ENCODE data around the gene AOC3. TPM values are rescaled to one million over a fixed set of nuclear protein-coding genes. Genes with fewer than 3 reads are reported as not detected.
"Not testable (repeated sequence)": the region's sequence is repeated elsewhere in the genome, so short reads cannot be mapped to it uniquely, and the experiment has no call there.

AOC3 gene
- polyA plus RNA-seq, 4 donors = 4.4 to 13.8 (median 6.6) TPM

- no peak for DNase-seq (ENCODE audit: low read depth in 4 of 4, low spot score in 3 of 4)
Observed at GRCh38 chr17:42844271-42844670, 6.7 kb upstream of the AOC3 start, which contains the start of gene AOC2. Gene AOC2, plus strand, starts transcription at chr17:42844580. Its CDS starts 47 bp downstream, at chr17:42844627.

DNA sequence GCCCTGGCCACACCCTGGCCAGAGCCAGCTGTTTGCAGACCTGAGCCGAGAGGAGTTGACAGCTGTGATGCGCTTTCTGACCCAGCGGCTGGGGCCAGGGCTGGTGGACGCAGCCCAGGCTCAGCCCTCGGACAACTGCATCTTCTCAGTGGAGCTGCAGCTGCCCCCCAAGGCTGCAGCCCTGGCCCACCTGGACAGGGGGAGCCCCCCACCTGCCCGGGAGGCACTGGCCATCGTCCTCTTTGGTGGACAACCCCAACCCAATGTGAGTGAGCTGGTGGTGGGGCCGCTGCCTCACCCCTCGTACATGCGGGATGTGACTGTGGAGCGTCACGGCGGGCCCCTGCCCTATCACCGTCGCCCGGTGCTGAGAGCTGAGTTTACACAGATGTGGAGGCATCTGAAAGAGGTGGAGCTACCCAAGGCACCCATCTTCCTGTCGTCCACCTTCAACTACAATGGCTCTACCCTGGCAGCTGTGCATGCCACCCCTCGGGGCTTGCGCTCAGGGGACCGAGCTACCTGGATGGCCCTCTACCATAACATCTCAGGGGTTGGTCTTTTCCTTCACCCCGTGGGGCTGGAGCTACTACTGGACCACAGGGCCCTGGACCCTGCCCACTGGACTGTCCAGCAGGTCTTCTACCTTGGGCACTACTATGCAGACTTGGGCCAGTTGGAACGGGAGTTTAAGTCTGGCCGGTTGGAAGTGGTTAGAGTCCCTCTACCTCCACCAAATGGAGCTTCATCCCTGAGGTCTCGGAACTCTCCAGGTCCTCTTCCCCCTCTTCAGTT is 6.0 kb upstream of the AOC3 start:
- no peak for DNase-seq (ENCODE audit: low read depth in 4 of 4, low spot score in 3 of 4)

DNA sequence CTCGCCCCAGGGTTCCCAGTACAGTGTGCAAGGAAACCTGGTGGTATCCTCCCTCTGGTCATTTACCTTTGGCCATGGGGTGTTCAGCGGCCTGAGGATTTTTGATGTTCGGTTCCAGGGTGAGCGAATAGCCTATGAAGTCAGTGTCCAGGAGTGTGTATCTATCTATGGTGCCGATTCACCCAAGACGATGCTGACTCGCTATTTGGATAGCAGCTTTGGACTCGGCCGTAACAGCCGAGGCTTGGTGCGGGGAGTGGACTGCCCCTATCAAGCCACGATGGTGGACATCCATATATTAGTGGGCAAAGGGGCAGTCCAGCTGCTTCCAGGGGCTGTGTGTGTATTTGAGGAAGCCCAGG is 5.5 kb upstream of the AOC3 start:
- no peak for DNase-seq (ENCODE audit: low read depth in 4 of 4, low spot score in 3 of 4)

DNA sequence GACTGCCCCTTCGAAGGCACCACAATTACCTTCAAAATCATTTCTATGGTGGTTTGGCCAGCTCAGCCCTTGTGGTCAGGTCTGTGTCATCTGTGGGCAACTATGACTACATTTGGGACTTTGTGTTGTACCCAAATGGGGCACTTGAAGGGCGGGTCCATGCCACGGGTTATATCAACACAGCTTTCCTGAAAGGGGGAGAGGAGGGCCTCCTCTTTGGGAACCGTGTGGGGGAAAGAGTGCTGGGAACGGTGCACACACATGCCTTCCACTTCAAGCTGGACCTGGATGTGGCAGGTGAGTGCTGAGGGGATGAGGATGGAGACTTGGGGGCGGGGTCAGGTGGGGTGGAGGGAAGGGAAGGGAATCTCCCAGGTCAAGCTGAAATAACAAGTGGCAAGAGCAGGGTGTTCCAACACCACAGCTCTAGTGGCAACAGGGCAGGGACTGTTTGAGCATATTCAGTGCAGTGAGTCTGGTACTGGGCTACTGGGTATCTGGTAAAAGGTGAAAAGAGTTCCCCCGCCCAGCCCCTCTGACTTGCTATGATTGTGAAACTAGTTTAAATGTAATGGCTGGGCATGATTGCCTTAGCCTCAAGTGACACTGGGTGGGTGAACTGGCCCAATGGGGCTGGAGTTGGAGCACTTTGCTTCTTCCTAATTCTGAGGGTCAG is 4.9 kb upstream of the AOC3 start:
- no peak for DNase-seq (ENCODE audit: low read depth in 4 of 4, low spot score in 3 of 4)

GRCh38 chr17:42846594-42847280 is 4.3 kb upstream of the AOC3 start:
- DNase-seq (ENCODE audit: low read depth in 4 of 4, low spot score in 3 of 4) = no peak

- DNase-seq (ENCODE audit: low read depth in 4 of 4, low spot score in 3 of 4) = no peak
Observed at GRCh38 chr17:42848093-42848492, 2.9 kb upstream of the AOC3 start.

GRCh38 chr17:42849031-42849430 is 2.0 kb upstream of the AOC3 start:
- DNase-seq (ENCODE audit: low read depth in 4 of 4, low spot score in 3 of 4) = no peak

- peak in 1 of 4 donors; percentile 12 for DNase-seq (ENCODE audit: low read depth in 4 of 4, low spot score in 3 of 4)
Observed at GRCh38 chr17:42849451-42850181, 1.4 kb upstream of the AOC3 start.

DNA sequence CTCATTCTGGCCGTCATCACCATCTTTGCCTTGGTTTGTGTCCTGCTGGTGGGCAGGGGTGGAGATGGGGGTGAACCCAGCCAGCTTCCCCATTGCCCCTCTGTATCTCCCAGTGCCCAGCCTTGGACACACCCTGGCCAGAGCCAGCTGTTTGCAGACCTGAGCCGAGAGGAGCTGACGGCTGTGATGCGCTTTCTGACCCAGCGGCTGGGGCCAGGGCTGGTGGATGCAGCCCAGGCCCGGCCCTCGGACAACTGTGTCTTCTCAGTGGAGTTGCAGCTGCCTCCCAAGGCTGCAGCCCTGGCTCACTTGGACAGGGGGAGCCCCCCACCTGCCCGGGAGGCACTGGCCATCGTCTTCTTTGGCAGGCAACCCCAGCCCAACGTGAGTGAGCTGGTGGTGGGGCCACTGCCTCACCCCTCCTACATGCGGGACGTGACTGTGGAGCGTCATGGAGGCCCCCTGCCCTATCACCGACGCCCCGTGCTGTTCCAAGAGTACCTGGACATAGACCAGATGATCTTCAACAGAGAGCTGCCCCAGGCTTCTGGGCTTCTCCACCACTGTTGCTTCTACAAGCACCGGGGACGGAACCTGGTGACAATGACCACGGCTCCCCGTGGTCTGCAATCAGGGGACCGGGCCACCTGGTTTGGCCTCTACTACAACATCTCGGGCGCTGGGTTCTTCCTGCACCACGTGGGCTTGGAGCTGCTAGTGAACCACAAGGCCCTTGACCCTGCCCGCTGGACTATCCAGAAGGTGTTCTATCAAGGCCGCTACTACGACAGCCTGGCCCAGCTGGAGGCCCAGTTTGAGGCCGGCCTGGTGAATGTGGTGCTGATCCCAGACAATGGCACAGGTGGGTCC is 607 bp downstream of the AOC3 start:
- DNase-seq (ENCODE audit: low read depth in 4 of 4, low spot score in 3 of 4) = not testable (repeated sequence)

DNA sequence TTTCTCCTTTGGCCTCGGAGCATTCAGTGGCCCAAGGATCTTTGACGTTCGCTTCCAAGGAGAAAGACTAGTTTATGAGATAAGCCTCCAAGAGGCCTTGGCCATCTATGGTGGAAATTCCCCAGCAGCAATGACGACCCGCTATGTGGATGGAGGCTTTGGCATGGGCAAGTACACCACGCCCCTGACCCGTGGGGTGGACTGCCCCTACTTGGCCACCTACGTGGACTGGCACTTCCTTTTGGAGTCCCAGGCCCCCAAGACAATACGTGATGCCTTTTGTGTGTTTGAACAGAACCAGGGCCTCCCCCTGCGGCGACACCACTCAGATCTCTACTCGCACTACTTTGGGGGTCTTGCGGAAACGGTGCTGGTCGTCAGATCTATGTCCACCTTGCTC is 1.4 kb downstream of the AOC3 start:
- DNase-seq (ENCODE audit: low read depth in 4 of 4, low spot score in 3 of 4) = no peak

DNA sequence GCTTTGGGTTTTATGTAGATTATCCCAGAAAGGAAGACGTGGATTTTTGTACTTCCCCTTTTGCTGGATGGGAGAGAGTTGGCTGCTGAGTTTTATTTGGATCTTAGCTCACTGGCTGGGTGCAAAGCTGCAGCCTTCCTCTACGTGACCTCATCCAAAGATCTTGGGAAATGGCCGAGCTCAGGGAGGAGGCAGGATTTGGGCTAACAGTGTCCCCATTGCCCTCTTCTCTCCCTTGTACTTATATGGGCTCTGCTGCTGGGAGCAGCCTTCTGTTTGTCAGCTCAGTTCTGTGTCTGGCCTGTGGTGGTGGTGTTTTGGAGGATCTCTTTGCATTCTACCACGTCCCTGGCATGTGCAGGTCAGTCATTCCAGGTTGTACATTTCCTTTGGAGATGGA is 2.0 kb downstream of the AOC3 start:
- DNase-seq (ENCODE audit: low read depth in 4 of 4, low spot score in 3 of 4) = no peak

DNA sequence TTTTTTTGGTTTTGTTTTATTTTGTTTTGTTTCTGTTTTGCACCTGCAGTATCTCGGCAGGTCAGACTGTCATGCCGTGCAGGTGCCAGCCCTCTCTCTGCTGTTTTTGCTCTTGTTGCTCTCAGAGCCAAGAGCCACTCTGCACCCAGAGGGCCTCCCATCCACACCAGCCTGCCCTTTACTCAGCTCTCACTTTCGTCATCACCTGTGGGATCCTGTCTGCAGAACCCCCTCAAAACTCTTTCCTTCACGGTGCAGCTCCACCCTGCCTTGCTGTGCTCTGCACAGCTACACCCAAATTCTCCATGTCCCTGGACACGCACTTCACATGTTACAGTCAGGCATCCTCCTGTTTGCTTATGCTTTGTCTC is 2.6 kb downstream of the AOC3 start:
- no peak for DNase-seq (ENCODE audit: low read depth in 4 of 4, low spot score in 3 of 4)

DNA sequence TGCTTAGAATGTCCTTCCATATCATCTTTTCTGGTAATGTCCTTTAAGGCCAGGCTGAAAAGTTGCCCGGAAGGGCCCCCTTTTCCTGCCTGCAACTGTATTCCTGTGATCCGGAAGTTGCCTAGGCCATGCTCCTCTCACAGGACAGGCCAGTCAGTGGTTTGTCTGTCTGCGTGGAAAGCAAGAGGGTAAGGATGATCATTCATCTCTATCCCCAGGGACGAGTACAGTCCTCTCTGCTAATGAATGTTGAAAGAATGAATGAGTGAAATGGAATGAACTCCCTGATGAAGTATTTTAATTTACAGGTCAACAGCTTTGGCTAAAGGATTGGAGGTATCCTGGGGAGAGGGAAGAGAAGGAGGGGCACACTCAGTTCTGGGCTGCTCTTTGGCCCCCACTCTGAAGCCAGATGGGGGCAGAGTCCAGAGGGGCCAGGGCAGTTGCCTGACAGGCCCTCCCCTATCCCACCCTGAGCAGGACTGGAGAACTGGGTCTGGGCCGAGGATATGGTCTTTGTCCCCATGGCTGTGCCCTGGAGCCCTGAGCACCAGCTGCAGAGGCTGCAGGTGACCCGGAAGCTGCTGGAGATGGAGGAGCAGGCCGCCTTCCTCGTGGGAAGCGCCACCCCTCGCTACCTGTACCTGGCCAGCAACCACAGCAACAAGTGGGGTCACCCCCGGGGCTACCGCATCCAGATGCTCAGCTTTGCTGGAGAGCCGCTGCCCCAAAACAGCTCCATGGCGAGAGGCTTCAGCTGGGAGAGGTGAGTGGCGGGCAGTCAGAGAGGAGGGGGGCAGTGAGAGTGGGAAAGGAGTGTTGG is 3.2 kb downstream of the AOC3 start:
- DNase-seq (ENCODE audit: low read depth in 4 of 4, low spot score in 3 of 4) = no peak

DNA sequence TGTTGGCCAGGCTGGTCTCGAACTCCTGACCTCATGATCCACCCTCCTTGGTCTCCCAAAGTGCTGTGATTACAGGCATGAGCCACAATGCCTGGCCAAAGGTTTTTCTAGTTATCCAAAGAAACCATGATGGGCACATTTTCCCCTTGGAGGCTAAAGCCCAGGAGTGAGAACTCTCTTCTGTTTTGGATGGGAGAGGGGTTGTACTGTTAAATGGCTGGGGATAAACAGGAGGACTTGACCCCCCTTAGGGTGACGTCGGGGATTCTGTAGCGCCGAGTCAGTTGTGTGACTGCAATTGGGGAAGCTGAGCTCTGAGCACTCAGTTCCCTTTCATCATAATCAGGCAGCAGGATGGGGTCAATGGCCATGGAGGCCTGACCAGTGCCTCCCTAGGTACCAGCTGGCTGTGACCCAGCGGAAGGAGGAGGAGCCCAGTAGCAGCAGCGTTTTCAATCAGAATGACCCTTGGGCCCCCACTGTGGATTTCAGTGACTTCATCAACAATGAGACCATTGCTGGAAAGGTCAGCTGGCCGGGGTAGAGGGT is 4.1 kb downstream of the AOC3 start:
- no peak for DNase-seq (ENCODE audit: low read depth in 4 of 4, low spot score in 3 of 4)

GRCh38 chr17:42856093-42856492 is 5.1 kb downstream of the AOC3 start:
- DNase-seq (ENCODE audit: low read depth in 4 of 4, low spot score in 3 of 4) = not testable (repeated sequence)

DNA sequence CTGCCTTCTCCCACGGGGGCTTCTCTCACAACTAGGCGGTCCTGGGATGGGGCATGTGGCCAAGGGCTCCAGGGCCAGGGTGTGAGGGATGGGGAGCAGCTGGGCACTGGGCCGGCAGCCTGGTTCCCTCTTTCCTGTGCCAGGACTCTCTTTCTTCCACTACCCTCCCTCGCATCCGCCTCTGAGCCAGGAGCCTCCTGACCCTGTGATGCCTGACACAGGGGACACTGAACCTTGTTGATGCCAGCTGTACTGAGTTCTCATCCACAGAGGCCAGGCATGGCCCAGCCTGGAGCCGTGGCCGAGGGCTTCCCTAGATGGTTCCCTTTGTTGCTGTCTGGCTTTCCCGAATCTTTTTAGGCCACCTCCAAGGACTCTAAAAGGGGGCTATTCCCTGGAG is 5.5 kb downstream of the AOC3 start:
- DNase-seq (ENCODE audit: low read depth in 4 of 4, low spot score in 3 of 4) = not testable (repeated sequence)

DNA sequence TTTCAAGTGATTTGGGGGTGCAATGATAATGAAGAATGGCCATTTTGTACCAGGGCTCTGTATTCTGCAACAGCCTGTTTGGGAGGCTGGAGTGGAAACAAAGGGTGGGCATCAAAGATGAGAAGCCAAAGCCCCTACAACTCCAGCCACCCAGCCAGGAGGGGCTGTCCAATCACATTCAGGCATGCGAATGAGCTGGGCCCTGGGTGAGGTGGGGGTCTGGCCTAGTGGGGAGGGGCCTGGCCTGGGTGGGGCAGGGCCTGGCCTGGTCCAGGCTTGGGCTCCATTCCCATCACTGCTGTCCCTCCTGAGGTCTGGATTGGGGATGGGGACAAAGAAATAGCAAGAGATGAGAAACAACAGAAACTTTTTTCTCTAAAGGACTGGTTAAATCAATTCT is 6.4 kb downstream of the AOC3 start:
- no peak for DNase-seq (ENCODE audit: low read depth in 4 of 4, low spot score in 3 of 4)

- no peak for DNase-seq (ENCODE audit: low read depth in 4 of 4, low spot score in 3 of 4)
Observed at GRCh38 chr17:42865638-42866094, 14.7 kb downstream of the AOC3 start.

- DNase-seq (ENCODE audit: low read depth in 4 of 4, low spot score in 3 of 4) = no peak
Observed at GRCh38 chr17:42866216-42866615, 15.2 kb downstream of the AOC3 start.

Data from left renal pelvis (tissue), 4 donors.